Astrocyte of the cerebellum (primary cell): ENCODE results near the gene CTNS.

ENCODE experiments used
- DNase-seq: peaks from one replicate; pipeline ENCODE4 v3.0.0-alpha.2; 2011; ENCODE audit warnings: low read depth
- H3K4me3 ChIP-seq: 2 replicates; pipeline ENCODE4 v1.5.1; 2011; ENCODE audit warnings: mild to moderate bottlenecking, low read depth, low read length, moderate library complexity
- in situ Hi-C: cut with HindIII; loops from 2 replicates; pipeline ENCODE4 v1.10.0; 2017; ENCODE audit warnings: low sequenced_read_pairs
- TF ChIP-seq, protein P1 (sequence below): IDR thresholded peaks from 2 replicates; pipeline ENCODE4 v1.5.1; 2012; ENCODE audit warnings: low read length, low read depth, moderate library complexity, mild to moderate bottlenecking; ENCODE audit errors: missing control alignments

The CTNS gene

DNA sequence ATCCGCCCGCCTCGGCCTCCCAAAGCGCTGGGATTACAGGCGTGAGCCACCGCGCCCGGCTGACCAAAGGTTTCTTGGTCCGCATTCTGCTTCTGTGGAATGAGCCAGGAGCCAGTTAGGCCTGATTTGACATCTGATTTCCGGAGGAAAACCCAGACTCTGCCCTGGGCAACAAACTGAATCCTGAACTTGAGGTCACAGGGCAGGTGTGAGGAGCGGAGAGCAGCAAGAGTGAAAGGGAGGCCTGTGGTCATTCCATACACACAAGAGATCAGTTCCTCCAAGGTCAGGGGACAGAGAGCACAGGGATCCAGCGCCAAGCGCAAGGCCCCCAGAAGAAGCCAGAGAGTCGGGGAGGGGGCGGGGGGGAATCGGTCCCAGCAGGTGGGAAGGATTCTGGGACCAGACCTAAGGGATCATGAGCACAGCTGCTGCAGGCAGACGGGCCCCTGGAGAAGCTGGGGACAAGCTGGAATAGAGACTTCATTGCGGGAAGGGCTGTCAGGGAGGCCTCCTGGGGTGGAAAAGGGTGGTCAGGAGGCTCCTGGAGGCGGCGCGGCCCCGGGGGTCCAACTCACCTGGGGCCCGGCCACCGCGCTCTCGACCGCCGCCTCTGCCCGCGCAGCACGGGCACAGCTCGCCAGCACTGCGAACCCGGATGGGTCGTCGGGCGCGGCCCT lies 946 bp upstream of the CTNS start:
- DNase-seq, result no peak
- in situ Hi-C loops, result loop anchor here (10.0 kb wide), 1 partner anchor 101 kb away; no protein-coding TSS in a partner anchor
- peak overlapping the region; percentile 95 for H3K4me3 ChIP-seq

DNA sequence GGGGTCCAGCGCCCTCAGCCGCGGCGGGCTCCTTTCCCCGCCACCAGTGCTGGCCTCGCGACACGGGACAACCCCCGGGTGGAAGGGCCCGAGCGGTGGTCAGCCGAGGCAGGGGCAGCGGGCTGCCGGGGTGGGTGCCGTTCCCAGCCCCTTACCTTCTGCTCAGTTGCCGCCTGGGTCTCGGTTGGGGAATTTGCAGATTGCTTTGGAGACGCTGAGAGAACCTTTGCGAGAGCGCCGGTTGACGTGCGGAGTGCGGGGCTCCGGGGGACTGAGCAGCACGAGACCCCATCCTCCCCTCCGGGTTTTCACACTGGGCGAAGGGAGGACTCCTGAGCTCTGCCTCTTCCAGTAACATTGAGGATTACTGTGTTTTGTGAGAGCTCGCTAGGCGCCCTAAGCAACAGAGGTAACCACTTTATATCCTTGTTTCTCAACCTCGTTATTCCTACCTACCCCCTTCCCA lies 381 bp downstream of the CTNS start:
- TF ChIP-seq, protein P1, sequence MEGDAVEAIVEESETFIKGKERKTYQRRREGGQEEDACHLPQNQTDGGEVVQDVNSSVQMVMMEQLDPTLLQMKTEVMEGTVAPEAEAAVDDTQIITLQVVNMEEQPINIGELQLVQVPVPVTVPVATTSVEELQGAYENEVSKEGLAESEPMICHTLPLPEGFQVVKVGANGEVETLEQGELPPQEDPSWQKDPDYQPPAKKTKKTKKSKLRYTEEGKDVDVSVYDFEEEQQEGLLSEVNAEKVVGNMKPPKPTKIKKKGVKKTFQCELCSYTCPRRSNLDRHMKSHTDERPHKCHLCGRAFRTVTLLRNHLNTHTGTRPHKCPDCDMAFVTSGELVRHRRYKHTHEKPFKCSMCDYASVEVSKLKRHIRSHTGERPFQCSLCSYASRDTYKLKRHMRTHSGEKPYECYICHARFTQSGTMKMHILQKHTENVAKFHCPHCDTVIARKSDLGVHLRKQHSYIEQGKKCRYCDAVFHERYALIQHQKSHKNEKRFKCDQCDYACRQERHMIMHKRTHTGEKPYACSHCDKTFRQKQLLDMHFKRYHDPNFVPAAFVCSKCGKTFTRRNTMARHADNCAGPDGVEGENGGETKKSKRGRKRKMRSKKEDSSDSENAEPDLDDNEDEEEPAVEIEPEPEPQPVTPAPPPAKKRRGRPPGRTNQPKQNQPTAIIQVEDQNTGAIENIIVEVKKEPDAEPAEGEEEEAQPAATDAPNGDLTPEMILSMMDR, result no peak
- in situ Hi-C loops, result loop anchor here (10.0 kb wide), 1 partner anchor 102 kb away; no protein-coding TSS in a partner anchor
- peak overlapping the region; percentile 95 for H3K4me3 ChIP-seq
- no peak for DNase-seq

More for the DNA sequence above, 946 bp upstream of the CTNS start:
- TF ChIP-seq, protein P1, result no peak

DNA sequence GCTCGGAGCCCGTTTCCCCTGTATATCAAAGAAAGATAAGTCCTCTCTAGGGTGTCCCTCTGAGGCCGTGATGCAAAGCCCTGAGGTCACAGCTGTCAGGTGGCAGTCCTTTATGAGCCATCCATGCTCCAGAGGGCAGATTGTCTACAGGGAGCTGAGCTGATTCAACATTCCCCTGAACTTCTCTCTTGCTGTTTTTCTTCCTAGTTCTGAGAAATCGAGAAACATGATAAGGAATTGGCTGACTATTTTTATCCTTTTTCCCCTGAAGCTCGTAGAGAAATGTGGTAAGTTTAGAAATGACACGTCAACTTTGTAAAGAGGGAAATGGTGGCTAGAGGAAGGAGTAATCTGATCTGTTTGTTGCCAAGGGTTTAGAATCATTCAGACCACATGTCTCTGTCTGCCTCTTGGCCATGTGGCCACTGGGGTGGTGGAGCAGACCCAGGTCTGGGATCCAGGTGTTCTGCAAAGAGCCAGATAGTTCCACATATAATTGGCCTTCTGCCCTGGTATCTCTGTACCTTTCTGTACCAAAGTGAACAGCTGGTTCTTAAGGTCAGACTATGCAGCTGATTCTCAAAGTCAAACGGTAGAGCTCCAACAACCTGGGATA lies 3.5 kb downstream of the CTNS start:
- no peak for DNase-seq
- in situ Hi-C loops, result loop anchor here (10.0 kb wide), 1 partner anchor 105 kb away; no protein-coding TSS in a partner anchor
- no peak overlapping the region for H3K4me3 ChIP-seq
- TF ChIP-seq, protein P1, result no peak

DNA sequence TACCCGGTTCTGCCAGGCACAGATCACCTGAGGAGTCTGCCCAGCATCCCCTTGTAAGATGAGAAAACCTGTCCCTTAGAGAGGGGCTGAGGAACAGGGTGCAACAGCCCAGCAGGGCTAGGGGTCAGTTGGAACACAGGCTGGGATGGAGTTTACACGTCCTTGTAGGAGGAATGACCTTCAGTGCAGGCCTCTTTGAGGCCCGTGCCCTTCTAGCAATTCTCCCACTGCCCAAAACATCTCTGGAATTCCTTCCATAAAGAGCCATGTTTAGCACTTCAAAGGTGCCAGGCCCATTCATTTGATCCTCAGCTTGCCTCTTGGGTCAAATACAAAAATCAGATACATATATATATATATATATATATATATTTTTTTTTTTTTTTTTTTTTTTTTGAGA lies 4.5 kb downstream of the CTNS start:
- H3K4me3 ChIP-seq, result no peak overlapping the region
- no peak for DNase-seq
- TF ChIP-seq, protein P1, result no peak
- in situ Hi-C loops, result no loop called here

DNA sequence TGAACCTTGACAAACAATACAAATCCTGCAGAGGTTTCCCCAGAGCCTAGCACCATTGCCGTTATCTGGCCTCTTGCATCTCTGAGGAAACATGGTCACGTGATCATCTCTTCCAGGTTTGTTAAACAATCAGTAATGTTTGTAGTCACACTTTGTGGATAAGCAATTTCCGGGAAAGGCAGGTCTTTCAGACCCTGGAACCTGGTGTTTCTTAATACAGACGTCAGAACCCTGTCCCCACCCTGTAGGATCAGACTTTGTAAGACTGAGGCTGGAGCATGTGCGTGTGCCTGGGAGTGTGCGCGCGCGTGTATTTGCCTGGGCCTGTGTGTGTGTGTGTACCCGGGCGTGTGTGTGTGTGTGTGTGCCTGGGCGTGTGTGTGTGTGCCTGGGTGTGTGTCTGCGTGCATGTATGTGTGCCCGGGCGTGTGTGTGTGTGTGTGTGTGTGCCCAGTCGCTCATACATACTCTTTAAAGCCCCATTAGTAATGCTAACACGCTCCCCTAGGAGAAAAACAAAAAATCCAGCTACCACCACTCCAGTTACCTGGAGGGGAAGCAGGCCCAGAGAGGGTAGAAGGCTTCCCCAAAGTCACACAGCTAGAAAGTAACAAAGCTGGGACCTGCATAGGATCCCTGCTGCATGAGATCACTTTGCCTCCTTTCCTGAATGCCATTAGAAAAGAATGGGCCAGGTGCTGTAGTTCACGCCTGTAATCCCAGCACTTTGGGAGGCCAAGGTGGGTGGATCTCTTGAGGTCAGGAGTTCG lies 5.3 kb downstream of the CTNS start:
- no peak overlapping the region for H3K4me3 ChIP-seq
- no peak for DNase-seq
- TF ChIP-seq, protein P1, result no peak
- in situ Hi-C loops, result no loop called here

DNA sequence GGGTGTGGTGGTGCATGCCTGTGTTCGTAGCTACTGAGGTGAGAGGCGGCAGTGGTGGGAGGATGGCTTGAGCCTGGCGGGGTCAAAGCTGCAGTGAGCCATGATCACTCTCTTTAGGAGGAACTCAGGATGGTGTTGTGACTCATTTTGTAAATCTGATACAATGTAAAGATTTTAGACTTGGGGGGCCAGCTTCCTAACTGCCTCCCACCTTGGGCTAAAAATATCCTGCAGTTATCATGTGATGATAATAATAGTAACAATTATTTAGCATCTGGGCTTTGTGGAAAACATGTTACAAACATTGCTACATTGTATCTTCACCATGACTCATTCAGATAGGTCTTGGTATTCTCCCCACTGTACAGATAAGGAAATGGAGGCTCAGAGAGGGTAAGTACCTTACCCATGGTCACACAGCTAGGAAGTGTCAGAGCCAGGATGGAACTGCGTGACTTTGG lies 7.4 kb downstream of the CTNS start:
- in situ Hi-C loops, result no loop called here
- no peak for DNase-seq
- H3K4me3 ChIP-seq, result no peak overlapping the region
- TF ChIP-seq, protein P1, result no peak
